ENCODE results near the gene TTC21A.

- TF ChIP-seq CTCF (IDR thresholded peaks at IDR 0.05) (no peak), POLR2A (IDR thresholded peaks at IDR 0.05) (no peak), POLR2AphosphoS5 (IDR thresholded peaks at IDR 0.05; ENCODE audit: insufficient read depth in 1 of 2, low read depth in 1 of 2) (no peak)
Measured at GRCh38 chr3:39144748-39145380, 37.4 kb downstream of the TTC21A start.

All from vagina (tissue), 2 donors.